Glutamatergic neuron (in vitro differentiated cells): ENCODE data around the gene DNAH14. TPM values are rescaled to one million over a fixed set of nuclear protein-coding genes. Genes with fewer than 3 reads are reported as not detected.

Experiments used
- DNase-seq: peaks from one replicate; pipeline ENCODE4 v3.0.0; 2022
- H3K27ac Mint-ChIP-seq: one replicate; pipeline ENCODE4 v1.8.0; 2020; ENCODE audit warnings: mild to moderate bottlenecking, mixed read lengths, inconsistent platforms; ENCODE audit not compliant: unreplicated experiment
- H3K27me3 Mint-ChIP-seq: one replicate; pipeline ENCODE4 v1.8.0; 2020; ENCODE audit warnings: mild to moderate bottlenecking, moderate library complexity, mixed read lengths, inconsistent platforms; ENCODE audit not compliant: unreplicated experiment
- H3K36me3 Mint-ChIP-seq: one replicate; pipeline ENCODE4 v1.8.0; 2020; ENCODE audit warnings: mild to moderate bottlenecking, mixed read lengths, inconsistent platforms; ENCODE audit not compliant: unreplicated experiment
- H3K4me1 Mint-ChIP-seq: one replicate; pipeline ENCODE4 v1.8.0; 2020; ENCODE audit warnings: mild to moderate bottlenecking, low read depth, mixed read lengths, inconsistent platforms; ENCODE audit not compliant: unreplicated experiment
- H3K4me3 Mint-ChIP-seq: one replicate; pipeline ENCODE4 v1.8.0; 2020; ENCODE audit warnings: mild to moderate bottlenecking, mixed read lengths, inconsistent platforms; ENCODE audit not compliant: unreplicated experiment
- H3K9me3 Mint-ChIP-seq: one replicate; pipeline ENCODE4 v1.8.0; 2020; ENCODE audit warnings: mild to moderate bottlenecking, moderate library complexity, mixed read lengths, inconsistent platforms; ENCODE audit not compliant: unreplicated experiment
- total RNA-seq: library from RNA; stranded (reverse); fragmentation: NEBNext Ultra II Directional; extraction: Animal tissue kit (Norgen Biotek cat#: 25700); gene quantifications from one replicate; pipeline ENCODE4 v1.2.1, GENCODE V29; 2021; ENCODE audit not compliant: unreplicated experiment
- TF ChIP-seq, protein P1 (sequence below): fragments of 200-600 bp; sonication (generic); IDR thresholded peaks from one replicate; pipeline ENCODE4 v1.5.0; 2021; ENCODE audit not compliant: partially characterized antibody, unreplicated experiment

DNAH14 gene
- total RNA-seq, 1 donor from 2014 or later = 36.6 TPM

DNA sequence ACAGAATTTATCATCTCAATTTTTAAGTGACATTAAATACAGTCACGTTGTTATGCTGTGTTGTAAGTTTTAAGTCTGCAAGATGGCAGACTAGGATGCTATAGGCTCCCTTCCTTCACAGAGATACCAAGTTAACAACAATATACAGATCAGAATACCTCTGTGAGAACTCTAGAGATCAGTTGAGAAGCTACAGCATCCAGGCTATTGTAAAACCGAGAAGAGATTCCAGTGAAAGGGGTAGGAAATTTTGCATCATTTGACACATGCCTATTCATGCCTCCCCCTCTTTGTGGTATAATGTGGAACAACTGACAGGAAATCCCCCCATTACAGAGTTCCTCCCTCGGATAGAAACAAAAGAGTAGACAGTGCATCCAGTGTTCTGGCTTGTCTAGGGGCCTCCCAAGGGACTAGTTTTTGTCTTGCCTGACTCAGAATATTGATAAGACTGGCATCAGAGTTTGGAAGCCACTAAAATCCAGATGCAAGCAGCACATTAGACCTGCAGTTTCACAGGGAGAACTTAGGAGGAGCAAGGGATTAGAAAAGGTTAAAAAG, 417.7 kb downstream of the DNAH14 start:
- H3K4me1 Mint-ChIP-seq = peaks cover 5% of the 10 kb centered on the region
- DNase-seq = no peak
- TF ChIP-seq, protein P1, sequence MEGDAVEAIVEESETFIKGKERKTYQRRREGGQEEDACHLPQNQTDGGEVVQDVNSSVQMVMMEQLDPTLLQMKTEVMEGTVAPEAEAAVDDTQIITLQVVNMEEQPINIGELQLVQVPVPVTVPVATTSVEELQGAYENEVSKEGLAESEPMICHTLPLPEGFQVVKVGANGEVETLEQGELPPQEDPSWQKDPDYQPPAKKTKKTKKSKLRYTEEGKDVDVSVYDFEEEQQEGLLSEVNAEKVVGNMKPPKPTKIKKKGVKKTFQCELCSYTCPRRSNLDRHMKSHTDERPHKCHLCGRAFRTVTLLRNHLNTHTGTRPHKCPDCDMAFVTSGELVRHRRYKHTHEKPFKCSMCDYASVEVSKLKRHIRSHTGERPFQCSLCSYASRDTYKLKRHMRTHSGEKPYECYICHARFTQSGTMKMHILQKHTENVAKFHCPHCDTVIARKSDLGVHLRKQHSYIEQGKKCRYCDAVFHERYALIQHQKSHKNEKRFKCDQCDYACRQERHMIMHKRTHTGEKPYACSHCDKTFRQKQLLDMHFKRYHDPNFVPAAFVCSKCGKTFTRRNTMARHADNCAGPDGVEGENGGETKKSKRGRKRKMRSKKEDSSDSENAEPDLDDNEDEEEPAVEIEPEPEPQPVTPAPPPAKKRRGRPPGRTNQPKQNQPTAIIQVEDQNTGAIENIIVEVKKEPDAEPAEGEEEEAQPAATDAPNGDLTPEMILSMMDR = no peak
- peaks cover 1% of the 10 kb centered on the region for H3K27me3 Mint-ChIP-seq
- no peaks in the 10 kb centered on the region for H3K36me3 Mint-ChIP-seq
- H3K4me3 Mint-ChIP-seq = no peak overlapping the region
- no peaks in the 10 kb centered on the region for H3K9me3 Mint-ChIP-seq
- H3K27ac Mint-ChIP-seq = no peak overlapping the region

DNA sequence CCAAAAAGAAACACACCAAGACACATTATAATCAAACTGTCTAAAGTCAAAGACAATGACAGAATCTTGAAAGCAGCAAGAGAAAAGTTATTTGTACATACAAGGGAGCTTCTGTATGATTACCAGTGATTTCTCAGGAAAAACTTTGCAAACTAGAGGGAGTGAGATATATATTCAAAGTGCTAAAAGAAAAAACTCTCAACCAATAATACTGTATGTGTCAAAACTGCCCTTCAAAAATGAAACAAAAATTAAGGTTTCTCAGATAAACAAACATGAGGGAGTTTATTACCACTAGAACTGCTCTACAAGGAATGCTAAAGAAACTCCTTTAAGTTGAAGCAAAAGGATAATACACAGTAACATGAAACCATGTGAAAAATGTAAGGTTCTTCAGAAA, 418.9 kb downstream of the DNAH14 start:
- Mint-ChIP-seq H3K4me1 (peaks cover 5% of the 10 kb centered on the region), H3K36me3 (no peaks in the 10 kb centered on the region), H3K27ac (no peak overlapping the region), H3K9me3 (no peaks in the 10 kb centered on the region), H3K4me3 (no peak overlapping the region), H3K27me3 (no peaks in the 10 kb centered on the region)
- TF ChIP-seq, protein P1 = no peak
- DNase-seq = no peak

DNA sequence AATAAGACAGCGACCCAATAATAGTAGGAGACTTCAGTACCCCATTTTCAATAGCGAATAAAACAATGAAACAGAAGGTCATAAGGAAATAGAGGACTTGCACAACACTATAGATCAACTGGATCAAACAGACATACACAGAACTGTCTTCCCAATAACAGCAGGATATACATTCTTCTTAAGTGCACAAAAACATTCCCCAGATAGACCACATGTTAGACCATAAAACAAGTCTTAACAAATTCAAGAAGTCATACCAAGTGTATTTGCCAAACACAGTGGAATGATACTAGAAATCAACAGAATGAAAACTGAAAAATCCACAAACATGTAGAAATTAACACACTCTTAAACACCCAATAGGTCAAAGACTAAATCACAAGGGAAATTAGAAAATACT, 420.4 kb downstream of the DNAH14 start:
- H3K27ac Mint-ChIP-seq = no peak overlapping the region
- no peaks in the 10 kb centered on the region for H3K36me3 Mint-ChIP-seq
- TF ChIP-seq, protein P1 = no peak
- no peak overlapping the region for H3K4me3 Mint-ChIP-seq
- H3K4me1 Mint-ChIP-seq = peaks cover 5% of the 10 kb centered on the region
- no peak for DNase-seq
- no peaks in the 10 kb centered on the region for H3K9me3 Mint-ChIP-seq
- no peaks in the 10 kb centered on the region for H3K27me3 Mint-ChIP-seq

DNA sequence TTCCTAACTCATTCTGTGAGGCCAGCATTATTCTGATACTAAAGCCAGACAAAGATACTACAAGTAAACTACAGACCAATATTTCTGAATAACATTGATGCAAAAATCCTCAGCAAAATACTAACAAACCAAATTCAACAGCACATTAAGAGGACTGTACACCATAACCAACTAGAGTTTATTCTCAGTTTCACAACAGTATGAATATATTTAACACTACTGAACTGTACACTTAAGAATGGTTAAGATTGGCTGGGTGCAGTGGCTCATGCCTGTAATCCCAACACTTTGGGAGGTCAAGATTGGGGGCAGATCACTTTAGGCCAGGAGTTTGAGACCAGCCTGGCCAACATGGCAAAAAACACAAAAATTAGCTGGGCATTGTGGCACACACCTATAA, 421.4 kb downstream of the DNAH14 start:
- no peaks in the 10 kb centered on the region for H3K9me3 Mint-ChIP-seq
- no peak overlapping the region for H3K27ac Mint-ChIP-seq
- H3K36me3 Mint-ChIP-seq = no peaks in the 10 kb centered on the region
- H3K27me3 Mint-ChIP-seq = no peaks in the 10 kb centered on the region
- TF ChIP-seq, protein P1 = no peak
- H3K4me1 Mint-ChIP-seq = peaks cover 5% of the 10 kb centered on the region
- no peak overlapping the region for H3K4me3 Mint-ChIP-seq
- DNase-seq = no peak

DNA sequence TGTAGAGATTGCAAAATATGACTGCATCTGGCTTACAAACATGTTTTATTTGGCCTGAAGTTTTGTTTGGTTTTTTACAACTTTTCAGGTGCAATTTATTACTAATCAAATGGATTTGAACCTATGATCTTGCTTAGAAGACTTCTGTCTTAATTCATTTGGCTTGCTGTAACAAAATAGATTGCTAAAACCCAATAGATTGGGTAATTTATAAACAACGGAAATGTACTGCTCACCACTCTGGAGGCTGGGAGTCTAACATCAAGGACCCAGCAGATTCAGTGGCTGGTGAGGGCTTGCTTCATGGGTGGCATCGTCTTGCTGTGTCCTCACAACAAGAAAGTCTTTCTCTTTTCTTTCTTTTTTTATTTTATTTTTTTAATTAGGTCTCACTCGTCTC, 425.4 kb downstream of the DNAH14 start:
- H3K27me3 Mint-ChIP-seq = peaks cover 2% of the 10 kb centered on the region
- no peak for DNase-seq
- no peaks in the 10 kb centered on the region for H3K36me3 Mint-ChIP-seq
- no peaks in the 10 kb centered on the region for H3K4me1 Mint-ChIP-seq
- no peaks in the 10 kb centered on the region for H3K9me3 Mint-ChIP-seq
- H3K4me3 Mint-ChIP-seq = no peak overlapping the region
- no peak overlapping the region for H3K27ac Mint-ChIP-seq
- TF ChIP-seq, protein P1 = no peak
